ENCODE data around the gene SLC18B1. TPM values are rescaled to one million over a fixed set of nuclear protein-coding genes. Genes with fewer than 3 reads are reported as not detected.

The SLC18B1 gene
- total RNA-seq, 1 experiment from 2014 or later: 25.9 TPM

- Mint-ChIP-seq H3K36me3 (ENCODE audit: insufficient read depth, unreplicated experiment) (peaks cover 94% of the 10 kb centered on the region), H3K27ac (ENCODE audit: unreplicated experiment) (peak overlapping the region; percentile 85), H3K9me3 (ENCODE audit: low read depth, unreplicated experiment) (no peaks in the 10 kb centered on the region), H3K4me3 (ENCODE audit: low read depth, unreplicated experiment) (peak overlapping the region; percentile 6), H3K4me1 (ENCODE audit: low read depth, unreplicated experiment) (peaks cover 32% of the 10 kb centered on the region), H3K27me3 (ENCODE audit: unreplicated experiment) (no peaks in the 10 kb centered on the region)
- intact Hi-C loops (cut with micrococcal nuclease; ENCODE audit: unreplicated experiment): no loop called here
- no TSS peak for BruUV-seq (replicated peaks)
- no peak for DNase-seq
- TF ChIP-seq, protein P1, sequence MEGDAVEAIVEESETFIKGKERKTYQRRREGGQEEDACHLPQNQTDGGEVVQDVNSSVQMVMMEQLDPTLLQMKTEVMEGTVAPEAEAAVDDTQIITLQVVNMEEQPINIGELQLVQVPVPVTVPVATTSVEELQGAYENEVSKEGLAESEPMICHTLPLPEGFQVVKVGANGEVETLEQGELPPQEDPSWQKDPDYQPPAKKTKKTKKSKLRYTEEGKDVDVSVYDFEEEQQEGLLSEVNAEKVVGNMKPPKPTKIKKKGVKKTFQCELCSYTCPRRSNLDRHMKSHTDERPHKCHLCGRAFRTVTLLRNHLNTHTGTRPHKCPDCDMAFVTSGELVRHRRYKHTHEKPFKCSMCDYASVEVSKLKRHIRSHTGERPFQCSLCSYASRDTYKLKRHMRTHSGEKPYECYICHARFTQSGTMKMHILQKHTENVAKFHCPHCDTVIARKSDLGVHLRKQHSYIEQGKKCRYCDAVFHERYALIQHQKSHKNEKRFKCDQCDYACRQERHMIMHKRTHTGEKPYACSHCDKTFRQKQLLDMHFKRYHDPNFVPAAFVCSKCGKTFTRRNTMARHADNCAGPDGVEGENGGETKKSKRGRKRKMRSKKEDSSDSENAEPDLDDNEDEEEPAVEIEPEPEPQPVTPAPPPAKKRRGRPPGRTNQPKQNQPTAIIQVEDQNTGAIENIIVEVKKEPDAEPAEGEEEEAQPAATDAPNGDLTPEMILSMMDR (IDR thresholded peaks at IDR 0.05; ENCODE audit: unreplicated experiment): no peak
- CTCF ChIA-PET: interaction anchor here (1.0 kb wide), 1 partner anchor 32 kb away, joined by 7 read pairs; no protein-coding TSS in a partner anchor
Observed at GRCh38 chr6:132817554-132818403, 19.3 kb upstream of the SLC18B1 start.

GRCh38 chr6:132816660-132817059 lies 18.2 kb upstream of the SLC18B1 start:
- H3K36me3 Mint-ChIP-seq (ENCODE audit: insufficient read depth, unreplicated experiment): peaks cover 93% of the 10 kb centered on the region
- H3K27ac Mint-ChIP-seq (ENCODE audit: unreplicated experiment): peak overlapping the region; percentile 98
- H3K9me3 Mint-ChIP-seq (ENCODE audit: low read depth, unreplicated experiment): no peaks in the 10 kb centered on the region
- DNase-seq: no peak
- TF ChIP-seq, protein P1 (IDR thresholded peaks at IDR 0.05; ENCODE audit: unreplicated experiment): no peak
- peaks cover 38% of the 10 kb centered on the region for H3K4me1 Mint-ChIP-seq (ENCODE audit: low read depth, unreplicated experiment)
- intact Hi-C loops (cut with micrococcal nuclease; ENCODE audit: unreplicated experiment): no loop called here
- peak overlapping the region; percentile 84 for H3K4me3 Mint-ChIP-seq (ENCODE audit: low read depth, unreplicated experiment)
- no peaks in the 10 kb centered on the region for H3K27me3 Mint-ChIP-seq (ENCODE audit: unreplicated experiment)
- BruUV-seq (replicated peaks): no TSS peak
- CTCF ChIA-PET: interaction anchor here (0.6 kb wide), 2 partner anchors 10 to 49 kb away, joined by 3 to 8 read pairs; no protein-coding TSS in a partner anchor

GRCh38 chr6:132814716-132815570 lies 16.5 kb upstream of the SLC18B1 start:
- DNase-seq: no peak
- H3K27me3 Mint-ChIP-seq (ENCODE audit: unreplicated experiment): no peaks in the 10 kb centered on the region
- H3K4me1 Mint-ChIP-seq (ENCODE audit: low read depth, unreplicated experiment): peaks cover 38% of the 10 kb centered on the region
- peaks cover 76% of the 10 kb centered on the region for H3K36me3 Mint-ChIP-seq (ENCODE audit: insufficient read depth, unreplicated experiment)
- TSS peak; percentile 61 for BruUV-seq (replicated peaks)
- intact Hi-C loops (cut with micrococcal nuclease; ENCODE audit: unreplicated experiment): no loop called here
- CTCF ChIA-PET: interaction anchor here (0.6 kb wide), 1 partner anchor 510 kb away, joined by 7 read pairs; no protein-coding TSS in a partner anchor
- TF ChIP-seq, protein P1 (IDR thresholded peaks at IDR 0.05; ENCODE audit: unreplicated experiment): no peak
- peak overlapping the region; percentile 84 for H3K4me3 Mint-ChIP-seq (ENCODE audit: low read depth, unreplicated experiment)
- no peaks in the 10 kb centered on the region for H3K9me3 Mint-ChIP-seq (ENCODE audit: low read depth, unreplicated experiment)
- H3K27ac Mint-ChIP-seq (ENCODE audit: unreplicated experiment): peak overlapping the region; percentile 98

GRCh38 chr6:132813173-132813856 lies 14.9 kb upstream of the SLC18B1 start:
- TSS peak; percentile 79 for BruUV-seq (replicated peaks)
- Mint-ChIP-seq H3K9me3 (ENCODE audit: low read depth, unreplicated experiment) (no peaks in the 10 kb centered on the region), H3K36me3 (ENCODE audit: insufficient read depth, unreplicated experiment) (peaks cover 59% of the 10 kb centered on the region), H3K27me3 (ENCODE audit: unreplicated experiment) (no peaks in the 10 kb centered on the region), H3K4me3 (ENCODE audit: low read depth, unreplicated experiment) (peak overlapping the region; percentile 84), H3K4me1 (ENCODE audit: low read depth, unreplicated experiment) (peaks cover 27% of the 10 kb centered on the region), H3K27ac (ENCODE audit: unreplicated experiment) (peak overlapping the region; percentile 98)
- TF ChIP-seq, protein P1 (IDR thresholded peaks at IDR 0.05; ENCODE audit: unreplicated experiment): no peak
- intact Hi-C loops (cut with micrococcal nuclease; ENCODE audit: unreplicated experiment): no loop called here
- CTCF ChIA-PET: interaction anchor here (0.6 to 0.7 kb wide), 5 partner anchors 10 to 533 kb away, joined by 3 to 6 read pairs (median 5); no protein-coding TSS in a partner anchor
- peak; percentile 30 for DNase-seq

All from Calu3 (cell line).